HG03175 (cell line): ENCODE results near the gene GGA3.

Source experiments
- ATAC-seq: cut with Tn5 transposase; IDR thresholded peaks from one replicate; pipeline ENCODE4 v1.9.1; 2021; ENCODE audit warnings: mild to moderate bottlenecking, moderate library complexity; ENCODE audit not compliant: unreplicated experiment

The GGA3 gene

GRCh38 chr17:75249564-75249963 lies 11.8 kb downstream of the GGA3 start:
- ATAC-seq, result no peak

- no peak for ATAC-seq
These were observed 15.0 kb downstream of the GGA3 start for GRCh38 chr17:75246404-75246803.

- ATAC-seq, result no peak
These were observed 16.4 kb downstream of the GGA3 start for GRCh38 chr17:75245011-75245410.

GRCh38 chr17:75244133-75244866 lies 17.1 kb downstream of the GGA3 start:
- ATAC-seq, result no peak

GRCh38 chr17:75242461-75243042 lies 18.9 kb downstream of the GGA3 start:
- ATAC-seq, result no peak

- no peak for ATAC-seq
These were observed 19.4 kb downstream of the GGA3 start for GRCh38 chr17:75241996-75242460.

- no peak for ATAC-seq
These were observed 19.9 kb downstream of the GGA3 start for GRCh38 chr17:75241502-75241901.

- ATAC-seq, result no peak
These were observed 20.3 kb downstream of the GGA3 start for GRCh38 chr17:75241143-75241430.

- no peak for ATAC-seq
These were observed 20.8 kb downstream of the GGA3 start for GRCh38 chr17:75240394-75241142.

- no peak for ATAC-seq
These were observed 21.5 kb downstream of the GGA3 start for GRCh38 chr17:75239778-75240393.

- no peak for ATAC-seq
These were observed 22.2 kb downstream of the GGA3 start for GRCh38 chr17:75239214-75239613.

GRCh38 chr17:75238684-75239191 lies 22.7 kb downstream of the GGA3 start:
- ATAC-seq, result no peak

GRCh38 chr17:75238020-75238580 lies 23.3 kb downstream of the GGA3 start:
- ATAC-seq, result no peak

- no peak for ATAC-seq
These were observed 24.0 kb downstream of the GGA3 start for GRCh38 chr17:75237100-75238014.

- no peak for ATAC-seq
These were observed 28.6 kb downstream of the GGA3 start for GRCh38 chr17:75232786-75233185.

- no peak for ATAC-seq
These were observed 29.5 kb downstream of the GGA3 start for GRCh38 chr17:75231741-75232464.

GRCh38 chr17:75231071-75231470 lies 30.3 kb downstream of the GGA3 start:
- ATAC-seq, result no peak

- ATAC-seq, result no peak
These were observed 32.6 kb downstream of the GGA3 start for GRCh38 chr17:75228847-75229246.

GRCh38 chr17:75228305-75228704 lies 33.1 kb downstream of the GGA3 start:
- ATAC-seq, result no peak
